SK-N-SH treated with all-trans-retinoic acid at 6 μM for 48 hours (cell line): ENCODE data around the gene HTR4.

Source experiments
- ATAC-seq: fragments of 200-7000 bp; cut with Tn5 transposase; 3 replicates; pipeline ENCODE4 v1.9.1; 2020; ENCODE audit warnings: mild to moderate bottlenecking, moderate library complexity
- ARNTL ChIP-seq: fragments of 450-650 bp; formaldehyde crosslinking; IDR thresholded peaks from 2 replicates; pipeline ENCODE4 v1.5.0; 2020; ENCODE audit warnings: low read depth, mild to moderate bottlenecking, moderate library complexity, borderline replicate concordance
- BACH2 ChIP-seq: fragments of 250-450 bp; sonication (Bioruptor Pico); IDR thresholded peaks from 2 replicates; pipeline ENCODE4 v1.9.0; 2021; ENCODE audit warnings: mild to moderate bottlenecking, borderline replicate concordance
- CREB5 ChIP-seq: fragments of 250-450 bp; sonication (Bioruptor Pico); IDR thresholded peaks from 2 replicates; pipeline ENCODE4 v1.5.1; 2020; ENCODE audit warnings: low read depth, mild to moderate bottlenecking, moderate library complexity
- CSDC2 ChIP-seq: fragments of 250-450 bp; sonication (Bioruptor Pico); IDR thresholded peaks from 2 replicates; pipeline ENCODE4 v1.5.0; 2020; ENCODE audit warnings: mild to moderate bottlenecking, moderate library complexity
- CSRNP3 ChIP-seq: fragments of 250-450 bp; sonication (Bioruptor Pico); IDR thresholded peaks from 2 replicates; pipeline ENCODE4 v1.5.1; 2021; ENCODE audit warnings: mild to moderate bottlenecking, moderate library complexity
- ESRRG ChIP-seq: fragments of 250-450 bp; sonication (Bioruptor Pico); IDR thresholded peaks from 2 replicates; pipeline ENCODE4 v1.6.1; 2021; ENCODE audit warnings: mild to moderate bottlenecking
- GLIS3 ChIP-seq: fragments of 250-450 bp; sonication (Bioruptor Pico); IDR thresholded peaks from 2 replicates; pipeline ENCODE4 v1.5.0; 2020; ENCODE audit warnings: mild to moderate bottlenecking, moderate library complexity
- ISL1 ChIP-seq: fragments of 250-450 bp; sonication (Bioruptor Pico); IDR thresholded peaks from 2 replicates; pipeline ENCODE4 v2.1.2; 2022; ENCODE audit warnings: mild to moderate bottlenecking, moderate library complexity
- POU6F1 ChIP-seq: fragments of 250-450 bp; sonication (Bioruptor Pico); IDR thresholded peaks from 2 replicates; pipeline ENCODE4 v1.8.0; 2021; ENCODE audit warnings: low read depth, mild to moderate bottlenecking, moderate library complexity, borderline replicate concordance
- PPARA ChIP-seq: fragments of 250-450 bp; sonication (Bioruptor Pico); IDR thresholded peaks from 2 replicates; pipeline ENCODE4 v1.5.0; 2020; ENCODE audit warnings: mild to moderate bottlenecking, borderline replicate concordance
- RARB ChIP-seq: fragments of 250-450 bp; sonication (Bioruptor Pico); IDR thresholded peaks from 2 replicates; pipeline ENCODE4 v1.8.0; 2021; ENCODE audit warnings: mild to moderate bottlenecking, moderate library complexity
- SNAI2 ChIP-seq: fragments of 250-450 bp; sonication (Bioruptor Pico); IDR thresholded peaks from 2 replicates; pipeline ENCODE4 v1.5.0; 2020; ENCODE audit warnings: mild to moderate bottlenecking, moderate library complexity
- TCF4 ChIP-seq: fragments of 250-450 bp; sonication (Bioruptor Pico); IDR thresholded peaks from 2 replicates; pipeline ENCODE4 v1.8.0; 2021; ENCODE audit warnings: mild to moderate bottlenecking, moderate library complexity, borderline replicate concordance
- TOX ChIP-seq: fragments of 250-450 bp; sonication (Bioruptor Pico); IDR thresholded peaks from 2 replicates; pipeline ENCODE4 v1.8.0; 2021; ENCODE audit warnings: mild to moderate bottlenecking, moderate library complexity, borderline replicate concordance
- TSHZ2 ChIP-seq: fragments of 250-450 bp; sonication (Bioruptor Pico); IDR thresholded peaks from 2 replicates; pipeline ENCODE4 v1.5.0; 2020; ENCODE audit warnings: mild to moderate bottlenecking, moderate library complexity
- ZC3H10 ChIP-seq: fragments of 250-450 bp; sonication (Bioruptor Pico); IDR thresholded peaks from 2 replicates; pipeline ENCODE4 v1.5.1; 2021; ENCODE audit warnings: mild to moderate bottlenecking, moderate library complexity
- ZFP3 ChIP-seq: fragments of 250-450 bp; sonication (Bioruptor Pico); IDR thresholded peaks from 2 replicates; pipeline ENCODE4 v1.5.0; 2020; ENCODE audit warnings: mild to moderate bottlenecking, moderate library complexity
- ZFP30 ChIP-seq: fragments of 450-650 bp; formaldehyde crosslinking; IDR thresholded peaks from 2 replicates; pipeline ENCODE4 v1.5.0; 2022; ENCODE audit warnings: mild to moderate bottlenecking, moderate library complexity
- ZNF565 ChIP-seq: fragments of 450-650 bp; formaldehyde crosslinking; conservative IDR thresholded peaks from 2 replicates; pipeline ENCODE4 v1.5.0; 2020; ENCODE audit warnings: low read depth, mild to moderate bottlenecking, moderate library complexity
- ZNF70 ChIP-seq: fragments of 450-650 bp; formaldehyde crosslinking; IDR thresholded peaks from 2 replicates; pipeline ENCODE4 v1.5.0; 2020; ENCODE audit warnings: mild to moderate bottlenecking, moderate library complexity
- ZNF8 ChIP-seq: fragments of 450-650 bp; formaldehyde crosslinking; IDR thresholded peaks from 2 replicates; pipeline ENCODE4 v1.5.0; 2020; ENCODE audit warnings: mild to moderate bottlenecking, moderate library complexity

Gene HTR4

DNA sequence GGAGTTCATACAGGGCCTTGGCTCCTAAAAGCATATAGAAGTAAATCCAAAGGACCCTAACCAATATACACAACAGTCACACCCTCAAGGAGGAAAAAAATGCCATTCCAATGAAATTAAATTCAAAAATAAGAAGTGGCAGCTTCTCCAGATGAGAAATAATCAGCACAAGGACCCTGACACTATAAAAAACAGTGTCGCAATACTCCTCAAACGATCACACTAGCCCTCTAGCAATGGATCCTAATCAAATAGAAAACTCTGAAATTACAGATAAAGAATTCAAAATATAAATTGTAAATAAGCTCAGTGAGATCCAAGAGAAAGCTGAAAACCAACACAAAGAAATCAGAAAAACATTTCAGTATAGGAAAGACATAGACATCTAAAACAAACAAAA is 33.5 kb upstream of the HTR4 start:
- TF ChIP-seq TSHZ2 (CRISPR knock-in tag): no peak
- TF ChIP-seq RARB (CRISPR knock-in tag): no peak
- TF ChIP-seq TCF4 (CRISPR knock-in tag): no peak
- no peak for TF ChIP-seq POU6F1 (CRISPR knock-in tag)
- no peak for TF ChIP-seq PPARA
- no peak for TF ChIP-seq ZC3H10 (CRISPR knock-in tag)
- no peak for TF ChIP-seq SNAI2 (CRISPR knock-in tag)
- TF ChIP-seq ZFP30 (CRISPR knock-in tag): no peak
- TF ChIP-seq ZNF70 (CRISPR knock-in tag): no peak
- no peak for TF ChIP-seq ARNTL (CRISPR knock-in tag)
- no peak for TF ChIP-seq ESRRG (CRISPR knock-in tag)
- no peak for TF ChIP-seq ISL1
- no peak for TF ChIP-seq BACH2 (CRISPR knock-in tag)
- TF ChIP-seq ZNF565: no peak
- TF ChIP-seq CREB5 (CRISPR knock-in tag): no peak
- TF ChIP-seq CSRNP3 (CRISPR knock-in tag): no peak
- TF ChIP-seq ZFP3 (CRISPR knock-in tag): no peak
- no peak for TF ChIP-seq TOX (CRISPR knock-in tag)
- TF ChIP-seq CSDC2 (CRISPR knock-in tag): no peak
- no peak for TF ChIP-seq ZNF8 (CRISPR knock-in tag)
- ATAC-seq: no peak

DNA sequence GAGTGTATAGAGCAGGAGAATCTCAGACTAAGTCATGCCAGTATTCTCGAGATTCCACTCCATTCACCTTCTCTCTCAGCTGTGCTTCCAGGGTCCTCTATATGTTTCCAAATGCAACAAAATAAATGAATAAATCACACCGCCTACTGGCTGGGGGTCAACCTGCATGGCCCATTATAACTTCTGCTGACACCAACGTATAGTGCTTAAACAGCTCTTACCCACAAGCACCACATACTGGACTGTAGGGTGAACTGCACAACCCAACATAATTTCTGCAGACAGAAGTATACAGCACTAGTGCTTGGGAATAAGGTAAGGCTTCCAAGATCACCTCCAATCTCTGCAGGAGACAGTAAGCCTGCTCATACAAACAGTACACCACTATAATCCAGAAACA is 33.1 kb upstream of the HTR4 start:
- peak; percentile 96 for ATAC-seq
- no peak for TF ChIP-seq GLIS3 (CRISPR knock-in tag)
- TF ChIP-seq BACH2 (CRISPR knock-in tag): no peak

DNA sequence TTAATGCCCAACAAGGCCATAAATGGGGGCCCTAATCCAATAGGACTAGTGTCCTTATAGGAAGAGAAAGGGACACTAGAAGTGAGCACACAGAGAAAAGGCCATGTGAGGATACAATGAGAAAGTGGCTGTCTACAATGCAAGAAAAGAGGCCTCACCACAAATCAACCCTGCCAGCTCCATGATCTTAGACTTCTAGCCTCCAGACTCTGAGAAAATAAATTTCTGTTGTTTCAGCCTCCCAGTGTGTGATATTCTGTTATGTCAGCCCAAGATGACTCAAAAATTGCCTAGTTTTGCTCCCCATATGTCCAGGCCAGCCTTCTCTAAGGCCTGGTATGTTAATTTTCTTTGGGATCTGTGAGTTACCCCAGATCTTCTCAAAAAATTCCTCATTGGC is 32.3 kb upstream of the HTR4 start:
- no peak for ATAC-seq
- TF ChIP-seq SNAI2 (CRISPR knock-in tag) (no peak), ZNF565 (no peak), CREB5 (CRISPR knock-in tag) (no peak), CSRNP3 (CRISPR knock-in tag) (no peak), ISL1 (no peak), RARB (CRISPR knock-in tag) (no peak), CSDC2 (CRISPR knock-in tag) (no peak), TSHZ2 (CRISPR knock-in tag) (no peak), ZFP30 (CRISPR knock-in tag) (no peak)
